ENCODE results near the gene SCG5. TPM values are rescaled to one million over a fixed set of nuclear protein-coding genes. Genes with fewer than 3 reads are reported as not detected.

The SCG5 gene
- total RNA-seq, 2 experiments from 2014 or later: 3.1 to 3.8 TPM

DNA sequence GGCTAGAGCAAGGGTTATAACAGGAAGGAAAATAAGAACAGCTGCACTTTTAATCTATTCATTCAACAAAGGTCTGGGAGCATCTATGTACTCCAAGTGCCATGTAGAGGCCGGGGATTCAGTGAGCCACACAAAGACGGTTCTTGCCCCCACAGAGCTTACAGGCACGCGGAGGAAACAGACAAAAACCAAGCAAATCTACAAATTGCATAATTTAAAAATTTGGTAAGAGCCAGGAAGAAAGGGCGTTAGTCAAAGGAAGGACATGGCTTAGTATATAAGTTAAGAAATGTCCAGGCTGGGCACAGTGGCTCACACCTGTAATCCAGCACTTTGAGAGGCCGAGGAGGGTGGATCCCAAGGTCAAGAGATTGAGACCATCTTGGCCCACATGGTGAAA is 65.9 kb downstream of the SCG5 start:
- Mint-ChIP-seq H3K27me3 (peaks cover 37% of the 10 kb centered on the region), H3K36me3 (ENCODE audit: low read depth) (no peaks in the 10 kb centered on the region), H3K9me3 (no peaks in the 10 kb centered on the region), H3K27ac (no peak overlapping the region), H3K4me1 (no peaks in the 10 kb centered on the region), H3K4me3 (no peak overlapping the region)
- ChIA-PET CTCF (interaction anchor here (0.6 kb wide), 1 partner anchor 1567 kb away, joined by 3 read pairs; no protein-coding TSS in a partner anchor), POLR2A (no interaction called here)
- DNase-seq: no peak

- Mint-ChIP-seq H3K4me3 (no peak overlapping the region), H3K9me3 (no peaks in the 10 kb centered on the region), H3K27ac (no peak overlapping the region), H3K27me3 (peaks cover 37% of the 10 kb centered on the region), H3K36me3 (ENCODE audit: low read depth) (no peaks in the 10 kb centered on the region), H3K4me1 (no peaks in the 10 kb centered on the region)
- CTCF ChIA-PET: interaction anchor here (0.7 kb wide), 1 partner anchor 145 kb away, joined by 3 read pairs; no protein-coding TSS in a partner anchor
- POLR2A ChIA-PET: no interaction called here
- no peak for DNase-seq
Measured at GRCh38 chr15:32709295-32710033, 68.0 kb downstream of the SCG5 start.

DNA sequence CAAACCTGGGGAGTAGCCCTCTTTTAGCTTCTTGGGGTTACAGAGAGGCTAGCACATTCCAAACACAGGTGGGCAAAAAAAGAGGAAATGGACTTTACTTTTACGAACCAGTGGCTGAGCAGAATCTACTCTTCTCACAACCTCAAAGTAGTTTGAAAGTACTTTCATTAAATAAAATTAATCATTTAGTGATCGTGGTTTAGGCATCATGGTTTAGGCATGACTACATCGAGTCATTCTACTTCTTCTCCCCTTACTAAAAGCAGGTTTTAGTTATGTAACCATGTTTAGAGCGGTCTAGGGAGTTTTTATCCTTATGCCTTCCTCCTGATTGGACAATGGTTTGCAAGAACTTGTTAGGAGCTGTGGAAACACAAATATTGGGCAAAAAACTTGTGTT is 73.8 kb downstream of the SCG5 start:
- Mint-ChIP-seq H3K9me3 (no peaks in the 10 kb centered on the region), H3K27ac (no peak overlapping the region), H3K27me3 (peaks cover 59% of the 10 kb centered on the region), H3K36me3 (ENCODE audit: low read depth) (peaks cover 2% of the 10 kb centered on the region), H3K4me1 (peaks cover 10% of the 10 kb centered on the region), H3K4me3 (no peak overlapping the region)
- DNase-seq: no peak
- ChIA-PET CTCF (no interaction called here), POLR2A (no interaction called here)

DNA sequence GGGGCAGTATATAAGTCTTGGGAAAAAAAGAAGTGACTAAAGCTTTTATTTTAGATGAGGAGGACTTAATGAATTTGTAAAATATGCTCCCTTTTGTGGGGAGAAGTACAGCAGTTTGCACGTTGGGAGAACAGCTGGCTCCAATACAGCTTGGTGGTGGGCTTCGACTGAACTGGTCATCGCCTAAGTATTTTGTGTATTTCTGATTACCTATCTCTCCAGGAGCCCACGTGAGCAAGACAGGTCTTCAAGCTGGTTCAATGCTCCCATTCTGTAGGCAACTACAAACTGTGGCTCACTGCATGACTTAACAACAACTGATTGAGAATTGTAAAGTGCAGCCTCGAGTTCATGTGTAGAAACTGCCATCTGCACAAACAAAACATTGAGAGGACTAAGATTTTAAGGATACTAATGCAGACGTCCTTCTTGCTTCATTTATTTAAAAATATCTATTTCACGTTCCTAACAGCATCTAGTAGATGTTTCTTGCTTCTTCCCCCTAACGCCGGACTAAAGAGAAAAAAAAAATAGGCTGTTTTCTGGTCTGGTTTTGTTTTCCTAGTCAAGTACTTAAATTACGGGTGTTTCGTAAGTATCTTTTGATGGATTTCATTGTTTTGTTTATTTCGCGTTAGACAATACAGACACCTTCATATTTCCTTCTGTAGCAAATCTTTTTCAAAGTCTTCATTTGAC is 74.9 kb downstream of the SCG5 start:
- H3K4me1 Mint-ChIP-seq: peaks cover 10% of the 10 kb centered on the region
- no peaks in the 10 kb centered on the region for H3K9me3 Mint-ChIP-seq
- H3K36me3 Mint-ChIP-seq (ENCODE audit: low read depth): peaks cover 2% of the 10 kb centered on the region
- no peak for DNase-seq
- no peak overlapping the region for H3K27ac Mint-ChIP-seq
- CTCF ChIA-PET: no interaction called here
- POLR2A ChIA-PET: no interaction called here
- H3K27me3 Mint-ChIP-seq: peaks cover 68% of the 10 kb centered on the region
- no peak overlapping the region for H3K4me3 Mint-ChIP-seq

- POLR2A ChIA-PET: no interaction called here
- Mint-ChIP-seq H3K4me3 (no peak overlapping the region), H3K27me3 (peaks cover 72% of the 10 kb centered on the region), H3K4me1 (peaks cover 10% of the 10 kb centered on the region), H3K9me3 (no peaks in the 10 kb centered on the region), H3K27ac (no peak overlapping the region), H3K36me3 (ENCODE audit: low read depth) (peaks cover 2% of the 10 kb centered on the region)
- DNase-seq: no peak
- CTCF ChIA-PET: no interaction called here
Measured at GRCh38 chr15:32716915-32717425, 75.5 kb downstream of the SCG5 start.

- ChIA-PET POLR2A (no interaction called here), CTCF (no interaction called here)
- Mint-ChIP-seq H3K36me3 (ENCODE audit: low read depth) (peaks cover 2% of the 10 kb centered on the region), H3K9me3 (no peaks in the 10 kb centered on the region), H3K4me3 (no peak within 1 kb of the TSS), H3K27ac (no peak within 1 kb of the TSS), H3K4me1 (peaks cover 14% of the 10 kb centered on the region), H3K27me3 (peaks cover 78% of the 10 kb centered on the region)
- DNase-seq: no peak
Measured at GRCh38 chr15:32717426-32718226, 76.1 kb downstream of the SCG5 start, which contains the start of gene GREM1. Gene GREM1, plus strand, starts transcription at chr15:32718004. Its CDS starts 12,687 bp downstream, at chr15:32730691.

DNA sequence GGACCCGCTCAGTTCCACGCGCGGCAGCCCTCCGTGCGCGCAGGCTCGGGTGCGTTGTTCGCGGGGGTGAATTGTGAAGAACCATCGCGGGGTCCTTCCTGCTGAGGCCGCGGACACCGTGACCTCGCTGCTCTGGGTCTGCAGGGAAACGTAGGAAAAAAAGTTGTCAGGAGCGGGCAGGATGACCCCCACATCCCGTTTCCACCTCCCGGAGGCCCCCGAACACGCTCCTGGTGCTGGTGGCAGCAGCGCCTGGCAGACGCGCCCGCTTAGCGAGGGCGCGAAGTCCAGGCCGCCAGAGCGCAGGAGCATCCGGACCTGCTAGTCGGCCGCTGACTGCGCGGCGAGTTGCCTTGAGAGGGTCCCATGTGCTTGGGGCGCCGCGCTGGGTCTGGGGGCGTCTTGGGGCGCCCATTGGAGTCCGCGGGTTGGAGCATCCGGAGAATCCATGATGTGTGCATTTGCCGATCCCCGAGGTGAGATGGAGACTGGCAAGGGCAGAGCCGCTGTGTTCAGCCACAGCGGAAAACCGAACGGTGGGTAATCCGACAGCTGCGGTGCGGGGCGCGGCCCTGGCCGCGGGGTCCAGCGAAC is 76.8 kb downstream of the SCG5 start:
- ChIA-PET CTCF (no interaction called here), POLR2A (no interaction called here)
- Mint-ChIP-seq H3K27me3 (peaks cover 79% of the 10 kb centered on the region), H3K4me1 (peaks cover 21% of the 10 kb centered on the region), H3K36me3 (ENCODE audit: low read depth) (peaks cover 2% of the 10 kb centered on the region), H3K4me3 (no peak overlapping the region), H3K9me3 (no peaks in the 10 kb centered on the region), H3K27ac (no peak overlapping the region)
- DNase-seq: no peak

GRCh38 chr15:32718821-32719716 is 77.6 kb downstream of the SCG5 start:
- no peak overlapping the region for H3K4me3 Mint-ChIP-seq
- no peak for DNase-seq
- peaks cover 24% of the 10 kb centered on the region for H3K4me1 Mint-ChIP-seq
- H3K27ac Mint-ChIP-seq: no peak overlapping the region
- peaks cover 78% of the 10 kb centered on the region for H3K27me3 Mint-ChIP-seq
- no peaks in the 10 kb centered on the region for H3K9me3 Mint-ChIP-seq
- peaks cover 2% of the 10 kb centered on the region for H3K36me3 Mint-ChIP-seq (ENCODE audit: low read depth)
- ChIA-PET POLR2A (no interaction called here), CTCF (no interaction called here)

- Mint-ChIP-seq H3K27ac (no peak overlapping the region), H3K27me3 (peaks cover 80% of the 10 kb centered on the region), H3K4me3 (no peak overlapping the region), H3K9me3 (peaks cover 4% of the 10 kb centered on the region), H3K36me3 (ENCODE audit: low read depth) (peaks cover 5% of the 10 kb centered on the region), H3K4me1 (peaks cover 22% of the 10 kb centered on the region)
- CTCF ChIA-PET: no interaction called here
- DNase-seq: no peak
- POLR2A ChIA-PET: no interaction called here
Measured at GRCh38 chr15:32721596-32721995, 80.1 kb downstream of the SCG5 start.

DNA sequence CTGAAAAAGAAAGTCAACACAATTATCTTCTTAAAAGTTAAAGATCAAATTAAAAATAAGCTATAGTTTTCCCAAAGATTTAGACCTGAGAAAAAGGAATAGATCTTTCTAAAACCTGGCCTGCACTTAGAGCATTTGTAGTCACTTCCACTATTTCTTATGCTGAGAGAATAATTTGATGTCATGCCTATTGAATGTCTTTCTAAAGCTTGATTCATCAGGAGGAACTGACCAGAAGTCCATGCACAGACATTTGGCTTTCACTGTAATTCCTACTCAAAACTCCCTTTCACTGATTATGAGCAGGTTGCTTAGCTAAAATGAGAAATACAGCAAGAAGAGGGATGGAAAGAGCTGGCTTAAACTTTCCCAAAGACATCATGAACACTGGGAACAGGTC is 80.6 kb downstream of the SCG5 start:
- H3K9me3 Mint-ChIP-seq: peaks cover 4% of the 10 kb centered on the region
- no peak overlapping the region for H3K4me3 Mint-ChIP-seq
- H3K27ac Mint-ChIP-seq: no peak overlapping the region
- ChIA-PET CTCF (no interaction called here), POLR2A (no interaction called here)
- H3K36me3 Mint-ChIP-seq (ENCODE audit: low read depth): peaks cover 3% of the 10 kb centered on the region
- H3K27me3 Mint-ChIP-seq: peaks cover 77% of the 10 kb centered on the region
- DNase-seq: no peak
- H3K4me1 Mint-ChIP-seq: peaks cover 17% of the 10 kb centered on the region

DNA sequence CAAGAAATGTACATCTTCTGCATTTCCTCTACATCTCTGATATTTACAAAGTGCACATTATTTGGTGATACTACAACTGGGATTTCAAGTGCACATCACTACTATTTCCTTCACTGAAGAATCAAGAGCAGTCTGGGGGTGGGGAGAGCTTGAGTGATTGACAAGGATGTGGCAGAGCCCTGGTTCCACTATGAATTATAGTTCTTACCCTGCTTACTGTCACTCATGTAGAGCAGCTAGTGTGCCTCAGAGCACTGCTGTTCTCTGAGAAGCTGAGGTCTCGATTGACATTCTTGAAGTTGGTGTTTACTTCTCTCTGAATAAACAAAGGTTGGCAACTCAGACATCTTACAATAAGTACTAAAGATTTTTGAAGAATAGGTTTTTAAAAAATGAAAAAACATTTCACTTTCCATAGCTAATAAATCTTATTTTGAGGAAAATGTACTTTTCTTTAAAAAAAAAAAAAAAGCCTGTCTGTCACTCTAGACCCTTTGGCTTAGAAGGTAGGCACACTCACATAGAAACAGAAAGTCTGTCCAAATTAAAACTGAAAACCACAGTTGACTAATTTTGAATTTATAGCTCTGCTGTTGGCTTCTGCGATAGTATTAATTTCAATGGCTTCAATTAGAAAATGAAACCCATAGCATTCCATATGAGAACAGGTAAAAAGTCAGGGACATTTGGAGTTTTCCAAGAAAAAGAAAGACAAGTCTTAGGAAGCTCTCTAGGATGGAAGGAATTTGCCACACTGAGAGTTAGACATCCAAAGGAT is 81.8 kb downstream of the SCG5 start:
- no peak overlapping the region for H3K4me3 Mint-ChIP-seq
- H3K4me1 Mint-ChIP-seq: peaks cover 16% of the 10 kb centered on the region
- POLR2A ChIA-PET: no interaction called here
- H3K36me3 Mint-ChIP-seq (ENCODE audit: low read depth): peaks cover 3% of the 10 kb centered on the region
- H3K27me3 Mint-ChIP-seq: peaks cover 79% of the 10 kb centered on the region
- CTCF ChIA-PET: interaction anchor here (0.6 kb wide), 1 partner anchor 1412 kb away, joined by 3 read pairs; no protein-coding TSS in a partner anchor
- H3K9me3 Mint-ChIP-seq: peaks cover 4% of the 10 kb centered on the region
- H3K27ac Mint-ChIP-seq: no peak overlapping the region
- no peak for DNase-seq
